MG63 (cell line): ENCODE data around the gene LILRA5. TPM values are rescaled to one million over a fixed set of nuclear protein-coding genes. Genes with fewer than 3 reads are reported as not detected.

Source experiments
- DNase-seq: peaks from one replicate; pipeline ENCODE4 v3.0.0-alpha.2; 2020
- H3K27me3 ChIP-seq: fragments of 250-450 bp; sonication (Bioruptor Pico); 2 replicates; pipeline ENCODE4 v1.5.1; 2020; ENCODE audit warnings: mild to moderate bottlenecking, moderate library complexity
- H3K36me3 ChIP-seq: fragments of 250-450 bp; sonication (Bioruptor Pico); 2 replicates; pipeline ENCODE4 v1.5.1; 2020; ENCODE audit warnings: mild to moderate bottlenecking, moderate library complexity
- H3K4me3 ChIP-seq: fragments of 250-450 bp; sonication (Bioruptor Pico); 2 replicates; pipeline ENCODE4 v1.5.1; 2020; ENCODE audit warnings: mild to moderate bottlenecking, moderate library complexity
- H3K9me3 ChIP-seq: fragments of 250-450 bp; sonication (Bioruptor Pico); 2 replicates; pipeline ENCODE4 v1.5.1; 2020; ENCODE audit warnings: mild to moderate bottlenecking, moderate library complexity
- total RNA-seq: library from RNA; depleted of rRNA; stranded (reverse); fragments of >200 nt; shearing (Covaris generic); gene quantifications from 2 replicates; pipeline ENCODE4 v1.2.3, GENCODE V29; 2014; ENCODE audit warnings: low replicate concordance; rRNA removed

The LILRA5 gene
- total RNA-seq, 1 experiment from 2014 or later: not detected

GRCh38 chr19:54268936-54269335, 44.0 kb downstream of the LILRA5 start:
- Histone ChIP-seq H3K4me3 (no peak overlapping the region), H3K27me3 (peaks cover 46% of the 10 kb centered on the region), H3K36me3 (no peaks in the 10 kb centered on the region), H3K9me3 (no peaks in the 10 kb centered on the region)
- no peak for DNase-seq

- peak; percentile 55 for DNase-seq
- Histone ChIP-seq H3K9me3 (no peaks in the 10 kb centered on the region), H3K27me3 (peaks cover 45% of the 10 kb centered on the region), H3K36me3 (no peaks in the 10 kb centered on the region), H3K4me3 (no peak overlapping the region)
Observed at GRCh38 chr19:54266133-54266532, 46.8 kb downstream of the LILRA5 start.

GRCh38 chr19:54262470-54262869, 50.5 kb downstream of the LILRA5 start:
- peaks cover 43% of the 10 kb centered on the region for H3K27me3 ChIP-seq
- no peaks in the 10 kb centered on the region for H3K36me3 ChIP-seq
- H3K4me3 ChIP-seq: no peak overlapping the region
- no peak for DNase-seq
- no peaks in the 10 kb centered on the region for H3K9me3 ChIP-seq

- Histone ChIP-seq H3K9me3 (no peaks in the 10 kb centered on the region), H3K27me3 (peaks cover 47% of the 10 kb centered on the region), H3K4me3 (no peak overlapping the region), H3K36me3 (no peaks in the 10 kb centered on the region)
- DNase-seq: no peak
Observed at GRCh38 chr19:54262066-54262465, 50.9 kb downstream of the LILRA5 start.

- peaks cover 72% of the 10 kb centered on the region for H3K27me3 ChIP-seq
- no peak within 1 kb of the TSS for H3K4me3 ChIP-seq
- H3K36me3 ChIP-seq: no peaks in the 10 kb centered on the region
- no peak for DNase-seq
- no peaks in the 10 kb centered on the region for H3K9me3 ChIP-seq
Observed at GRCh38 chr19:54257116-54257480, 55.9 kb downstream of the LILRA5 start, which contains the start of gene LILRB5. TSS of gene LILRB5 (minus strand) at chr19:54257273. CDS start at chr19:54257193, 80 bp downstream.

Other genes starting within 250 kb of the LILRA5 start
- not detected in 2 replicates for gene VSTM1, start 249.3 kb downstream of the LILRA5 start, total RNA-seq
- gene TARM1, start 231.8 kb downstream of the LILRA5 start, total RNA-seq: not detected in 2 replicates
- not detected in 2 replicates for gene OSCAR, start 212.4 kb downstream of the LILRA5 start, total RNA-seq
- 4.8 and 23.1 TPM in 2 replicates for gene NDUFA3, start 210.3 kb downstream of the LILRA5 start, total RNA-seq
- 23.9 and 36.5 TPM in 2 replicates for gene TFPT, start 197.5 kb downstream of the LILRA5 start, total RNA-seq
- 88.3 and 112 TPM in 2 replicates for gene PRPF31, start 197.4 kb downstream of the LILRA5 start, total RNA-seq
- 9.0 and 38.0 TPM in 2 replicates for gene CNOT3, start 175.4 kb downstream of the LILRA5 start, total RNA-seq
- gene LENG1, start 153.4 kb downstream of the LILRA5 start, total RNA-seq: 11.1 and 18.2 TPM in 2 replicates
- not detected in 2 replicates for gene TMC4, start 140.0 kb downstream of the LILRA5 start, total RNA-seq
- gene MBOAT7, start 123.6 kb downstream of the LILRA5 start, total RNA-seq: 15.7 and 43.2 TPM in 2 replicates
- 68.7 and 103 TPM in 2 replicates for gene TSEN34, start 121.9 kb downstream of the LILRA5 start, total RNA-seq
- gene RPS9, start 112.3 kb downstream of the LILRA5 start, total RNA-seq: 3,013 and 3,637 TPM in 2 replicates
- gene LILRB3, start 90.2 kb downstream of the LILRA5 start, total RNA-seq: not detected in 2 replicates
- gene LILRA6, start 70.4 kb downstream of the LILRA5 start, total RNA-seq: not detected in 2 replicates
- gene LILRB5, start 55.9 kb downstream of the LILRA5 start, total RNA-seq: not detected in 2 replicates
- gene LILRB2, start 32.1 kb downstream of the LILRA5 start, total RNA-seq: not detected in 2 replicates
- not detected in 2 replicates for gene LILRA4, start 26.0 kb upstream of the LILRA5 start, total RNA-seq
- gene LAIR1, start 51.8 kb upstream of the LILRA5 start, total RNA-seq: not detected in 2 replicates
- not detected in 2 replicates for gene TTYH1, start 102.3 kb upstream of the LILRA5 start, total RNA-seq
- 5.2 and 6.6 TPM in 2 replicates for gene LENG8, start 136.0 kb upstream of the LILRA5 start, total RNA-seq
- 8.6 and 12.4 TPM in 2 replicates for gene LENG9, start 150.6 kb upstream of the LILRA5 start, total RNA-seq
- gene CDC42EP5, start 160.1 kb upstream of the LILRA5 start, total RNA-seq: 4.1 and 10.1 TPM in 2 replicates
- not detected in 2 replicates for gene LAIR2, start 189.7 kb upstream of the LILRA5 start, total RNA-seq